GM21381 (cell line): Measurements from ENCODE around the gene THNSL1.
"Not testable (repeated sequence)": the region's sequence is repeated elsewhere in the genome, so short reads cannot be mapped to it uniquely, and the experiment has no call there.

Experiments
- ATAC-seq: cut with Tn5 transposase; IDR thresholded peaks from one replicate; pipeline ENCODE4 v1.9.1; 2021; ENCODE audit warnings: mild to moderate bottlenecking, moderate library complexity; ENCODE audit not compliant: unreplicated experiment

Gene THNSL1, protein sequence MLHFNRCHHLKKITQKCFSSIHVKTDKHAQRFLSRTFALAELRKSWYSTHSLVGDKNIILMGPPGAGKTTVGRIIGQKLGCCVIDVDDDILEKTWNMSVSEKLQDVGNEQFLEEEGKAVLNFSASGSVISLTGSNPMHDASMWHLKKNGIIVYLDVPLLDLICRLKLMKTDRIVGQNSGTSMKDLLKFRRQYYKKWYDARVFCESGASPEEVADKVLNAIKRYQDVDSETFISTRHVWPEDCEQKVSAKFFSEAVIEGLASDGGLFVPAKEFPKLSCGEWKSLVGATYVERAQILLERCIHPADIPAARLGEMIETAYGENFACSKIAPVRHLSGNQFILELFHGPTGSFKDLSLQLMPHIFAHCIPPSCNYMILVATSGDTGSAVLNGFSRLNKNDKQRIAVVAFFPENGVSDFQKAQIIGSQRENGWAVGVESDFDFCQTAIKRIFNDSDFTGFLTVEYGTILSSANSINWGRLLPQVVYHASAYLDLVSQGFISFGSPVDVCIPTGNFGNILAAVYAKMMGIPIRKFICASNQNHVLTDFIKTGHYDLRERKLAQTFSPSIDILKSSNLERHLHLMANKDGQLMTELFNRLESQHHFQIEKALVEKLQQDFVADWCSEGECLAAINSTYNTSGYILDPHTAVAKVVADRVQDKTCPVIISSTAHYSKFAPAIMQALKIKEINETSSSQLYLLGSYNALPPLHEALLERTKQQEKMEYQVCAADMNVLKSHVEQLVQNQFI

GRCh38 chr10:25016376-25017153 lies at the start of gene THNSL1:
Gene THNSL1 (plus strand): TSS chr10:25016612. CDS start chr10:25023224, 6,612 bp downstream.
- peak; percentile 97 for ATAC-seq

DNA sequence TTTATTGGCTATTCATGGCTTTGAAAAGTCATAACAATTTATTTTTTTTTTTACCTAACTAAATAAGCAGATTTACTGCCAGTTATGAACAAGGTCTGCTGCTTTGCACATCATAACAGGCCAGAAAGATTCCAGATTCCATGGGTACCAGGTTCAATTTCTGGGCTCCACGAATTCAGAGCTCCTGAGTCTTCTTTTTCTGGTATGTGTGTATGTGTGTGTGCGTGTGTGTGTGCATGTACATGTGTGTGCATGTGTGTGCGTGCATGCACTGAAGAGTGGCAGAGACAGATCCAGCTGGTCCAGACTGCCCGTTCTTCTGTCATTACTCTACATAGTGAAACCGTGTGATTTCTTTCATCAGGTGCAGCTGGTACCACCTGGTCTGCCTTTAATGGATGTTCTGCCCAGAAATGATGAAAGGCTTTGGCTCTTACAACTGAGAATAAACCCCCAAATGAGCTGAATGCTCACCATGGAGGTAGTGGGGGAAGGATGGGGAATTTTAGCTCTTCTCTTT lies 49.4 kb upstream of the THNSL1 start:
- ATAC-seq = no peak

- no peak for ATAC-seq
Measured at GRCh38 chr10:24968349-24968748, 48.1 kb upstream of the THNSL1 start.

- not testable (repeated sequence) for ATAC-seq
Measured at GRCh38 chr10:24968951-24969350, 47.5 kb upstream of the THNSL1 start.

DNA sequence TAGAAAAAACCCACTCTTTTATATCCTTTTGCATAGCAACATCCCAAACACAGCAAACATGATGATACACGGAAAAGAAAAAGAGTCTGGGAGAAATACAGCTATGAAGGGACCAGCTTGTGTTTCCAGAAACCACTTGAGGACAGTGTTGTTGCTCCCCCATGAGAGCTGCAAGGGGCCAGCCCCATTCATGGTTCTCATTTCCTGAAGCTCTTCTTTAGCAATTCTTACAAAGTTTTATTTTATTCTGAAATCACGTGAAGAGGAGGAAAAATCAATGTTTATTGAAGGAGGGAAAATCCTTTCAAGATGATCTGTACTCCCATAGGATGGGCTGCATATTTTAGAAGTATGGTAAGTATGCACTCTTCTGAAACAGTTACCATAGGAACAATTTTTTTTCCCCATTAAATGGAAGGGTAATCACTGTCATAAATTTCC lies 46.6 kb upstream of the THNSL1 start:
- no peak for ATAC-seq

DNA sequence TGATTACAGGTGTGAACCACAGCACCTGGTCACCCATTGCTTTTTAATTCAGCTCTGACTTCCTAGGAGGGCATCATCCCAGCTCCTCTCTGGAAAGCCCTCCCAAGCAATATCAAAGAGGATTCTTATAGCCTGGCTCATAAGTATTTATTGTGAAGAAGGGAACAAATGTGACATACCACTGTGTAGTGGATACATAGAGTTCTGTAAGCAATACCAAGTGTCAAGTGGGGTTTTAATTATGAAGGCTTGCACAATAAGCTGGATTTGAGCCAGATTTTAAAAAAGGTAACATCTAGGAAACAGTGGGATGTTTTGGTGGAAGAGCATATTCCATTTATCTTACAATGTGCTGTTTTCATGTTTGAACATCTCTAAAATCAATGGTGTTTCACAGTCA lies 45.0 kb upstream of the THNSL1 start:
- ATAC-seq = no peak

- no peak for ATAC-seq
Measured at GRCh38 chr10:24973163-24973562, 43.2 kb upstream of the THNSL1 start.

GRCh38 chr10:24974976-24975375 lies 41.4 kb upstream of the THNSL1 start:
- ATAC-seq = no peak

DNA sequence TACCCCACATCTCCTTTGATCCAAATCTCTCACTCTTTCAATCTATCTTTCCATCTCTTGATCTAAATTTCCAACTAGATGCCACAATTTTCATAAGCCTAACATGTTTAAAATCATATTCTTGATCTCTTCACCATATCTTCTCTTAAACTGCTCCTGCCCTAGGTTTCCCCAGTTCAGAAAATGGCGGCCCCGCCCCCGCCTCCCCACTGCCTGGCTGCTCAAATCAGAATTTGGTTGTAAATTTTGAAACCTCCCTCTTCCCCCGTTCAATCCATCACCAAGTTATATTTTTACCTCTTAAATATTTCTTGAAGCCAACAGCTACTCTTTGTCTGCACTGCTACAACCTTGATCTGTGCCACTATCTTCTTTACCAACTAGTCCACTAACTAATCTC lies 36.7 kb upstream of the THNSL1 start:
- no peak for ATAC-seq

GRCh38 chr10:24981161-24981710 lies 35.2 kb upstream of the THNSL1 start:
- ATAC-seq = no peak

DNA sequence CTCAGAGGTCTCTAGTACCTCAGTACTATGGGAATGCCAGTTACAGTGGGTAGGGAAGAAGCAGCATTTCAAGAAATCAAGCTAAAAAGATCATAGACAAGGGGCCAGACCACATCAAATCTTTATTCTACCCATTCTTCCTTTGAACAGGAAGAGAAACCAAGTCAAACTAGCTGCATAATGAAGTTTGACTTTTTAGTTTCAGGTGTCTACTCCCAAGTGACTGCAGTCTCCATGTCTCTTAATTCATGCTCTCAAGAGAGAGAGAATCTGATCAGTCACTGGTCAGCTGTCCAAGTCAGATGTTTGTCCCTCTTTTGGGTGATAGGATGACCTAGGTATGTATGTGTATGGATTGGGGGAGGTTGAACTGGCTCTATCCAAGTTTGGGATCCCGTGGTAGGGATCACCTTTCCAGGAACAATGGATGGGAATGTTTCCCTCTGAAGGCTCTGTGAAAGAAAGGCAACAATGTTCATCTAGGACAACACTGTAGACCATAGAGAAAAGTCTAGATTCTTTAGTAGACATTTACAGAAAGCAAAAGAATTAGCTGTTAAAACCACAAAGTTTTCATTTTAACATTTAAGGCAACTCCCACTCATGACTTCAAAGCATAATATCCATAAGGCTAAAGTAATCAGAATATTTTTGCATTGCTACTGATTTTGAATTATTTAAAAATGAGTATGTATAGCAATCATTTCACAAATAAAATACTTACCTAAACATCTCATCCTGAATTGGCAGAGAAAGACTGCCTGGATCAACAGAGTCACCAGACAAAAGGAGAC lies 33.9 kb upstream of the THNSL1 start:
- peak; percentile 65 for ATAC-seq

DNA sequence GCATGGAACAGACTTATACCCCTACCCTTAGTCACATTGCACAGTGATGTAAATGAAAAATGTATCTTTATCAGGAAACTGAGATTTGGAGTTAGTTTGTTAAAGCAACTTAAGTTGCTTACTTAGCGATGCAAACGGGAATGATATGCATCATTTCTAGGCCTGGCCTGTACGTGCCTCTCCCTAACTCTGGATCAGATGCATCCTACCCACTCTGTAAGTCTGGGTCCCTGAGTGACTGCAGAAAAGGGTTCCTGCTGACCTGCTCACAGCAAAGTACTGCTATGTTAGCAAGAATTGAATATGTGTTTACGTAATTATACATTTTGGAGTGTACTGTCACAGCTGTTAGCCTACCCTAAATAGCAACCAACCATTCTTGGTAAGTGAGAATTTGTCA lies 33.3 kb upstream of the THNSL1 start:
- ATAC-seq = no peak

GRCh38 chr10:24983946-24984345 lies 32.5 kb upstream of the THNSL1 start:
- ATAC-seq = no peak

- no peak for ATAC-seq
Measured at GRCh38 chr10:24984906-24985305, 31.5 kb upstream of the THNSL1 start.

DNA sequence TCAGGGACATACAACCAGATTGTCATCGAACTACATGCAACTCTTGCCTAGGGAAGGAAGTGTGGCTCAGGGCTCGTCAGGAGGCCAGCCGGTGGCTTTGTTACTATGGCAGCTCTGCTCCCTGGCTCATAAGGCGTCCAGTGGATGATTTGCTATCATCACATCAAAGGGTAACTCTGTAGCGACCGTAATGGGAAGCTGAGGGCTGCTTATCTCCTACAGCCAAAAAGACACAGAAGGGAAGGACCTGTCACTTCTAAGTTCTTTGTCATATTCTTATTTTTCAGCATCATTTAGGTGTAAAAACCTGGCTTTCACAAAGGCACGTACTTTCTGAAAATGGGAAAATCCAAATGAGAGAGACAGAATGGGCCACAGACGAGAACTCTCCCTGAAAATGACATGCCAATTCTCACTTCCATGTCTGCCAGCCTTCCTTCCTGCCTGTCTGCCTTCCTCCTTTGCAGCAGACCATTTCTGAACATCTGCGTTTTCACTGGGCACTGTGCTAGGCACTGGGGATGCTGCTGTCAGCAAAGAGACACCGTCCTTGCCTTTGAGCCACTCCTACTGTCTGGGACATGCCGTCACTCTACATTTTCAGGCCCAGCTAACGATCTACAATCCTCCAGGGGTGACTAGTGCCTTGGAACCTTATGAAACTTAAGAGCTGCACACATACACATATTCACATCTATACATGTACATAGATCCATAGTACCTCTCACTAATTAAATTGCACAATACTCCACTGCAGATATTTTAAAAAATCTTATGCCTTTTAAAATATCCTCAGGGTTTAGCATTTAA lies 27.4 kb upstream of the THNSL1 start:
- no peak for ATAC-seq

GRCh38 chr10:24989867-24990266 lies 26.5 kb upstream of the THNSL1 start:
- no peak for ATAC-seq

DNA sequence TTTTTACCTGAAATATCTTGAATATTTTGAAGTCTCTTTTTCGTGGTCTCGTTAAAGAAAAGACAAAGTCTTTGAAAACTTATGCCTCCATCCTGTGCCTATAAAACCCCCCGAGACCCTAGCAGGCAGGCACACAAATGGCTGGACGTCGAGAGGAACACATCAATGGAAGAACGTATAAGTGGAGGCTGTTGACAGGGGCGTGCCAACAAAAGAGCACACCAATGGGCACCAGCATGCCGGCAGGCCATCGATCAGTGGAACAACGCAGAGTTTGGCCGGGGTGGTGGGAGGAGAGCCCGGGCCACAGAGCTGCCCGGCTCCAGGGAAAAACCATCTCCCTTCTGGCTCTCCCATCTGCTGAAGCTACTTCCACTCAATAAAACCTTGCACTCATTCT lies 25.1 kb upstream of the THNSL1 start:
- no peak for ATAC-seq

- no peak for ATAC-seq
Measured at GRCh38 chr10:24992512-24993133, 23.8 kb upstream of the THNSL1 start.
